ENCODE data around the gene POU6F2.

POU6F2 gene

DNA sequence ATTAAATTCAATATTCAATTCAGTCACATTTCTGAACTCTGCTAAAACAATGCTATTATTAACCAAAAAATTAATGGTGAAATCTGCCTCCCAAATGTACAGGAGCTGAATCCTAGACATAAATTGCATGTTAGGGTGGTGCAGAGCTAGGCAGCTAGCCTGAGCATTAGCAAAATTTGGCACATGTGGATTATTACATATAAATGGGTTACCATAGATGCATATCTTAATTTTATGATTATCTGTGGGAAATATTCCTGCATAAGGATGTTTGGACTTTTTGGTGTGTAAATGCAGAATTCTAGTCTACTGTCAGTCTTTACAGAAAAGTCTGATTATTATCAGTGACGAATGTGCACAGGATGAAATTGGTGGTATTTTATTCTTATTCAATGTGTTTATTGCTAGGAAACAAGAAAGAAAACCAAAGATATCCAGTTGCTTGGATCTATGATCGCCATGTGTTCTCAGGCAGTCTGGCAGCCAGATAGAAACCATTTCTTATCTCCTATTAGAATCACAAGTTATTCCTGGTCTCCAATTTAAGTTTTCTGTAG lies 150.7 kb downstream of the POU6F2 start:
- DNase-seq: no peak
- ATAC-seq: no peak

DNA sequence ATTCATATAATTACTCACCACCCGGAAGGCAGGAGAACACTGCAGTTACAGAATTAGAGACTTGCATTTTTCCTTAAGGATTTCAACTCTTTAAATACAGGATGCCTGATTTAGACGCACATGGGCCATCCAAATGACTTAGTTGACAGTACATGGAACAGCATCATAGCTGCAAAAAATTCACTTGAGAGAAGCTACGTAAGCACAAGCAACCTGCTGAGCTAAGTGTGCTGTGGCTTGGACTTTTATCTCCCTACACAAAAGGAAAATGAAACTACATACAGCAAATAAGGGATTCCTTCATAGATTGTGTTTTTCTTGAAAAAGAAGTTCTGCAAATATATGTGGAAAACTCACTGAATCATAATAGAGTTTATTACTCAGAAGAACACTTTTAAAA lies 152.6 kb downstream of the POU6F2 start:
- DNase-seq: no peak
- ATAC-seq: no peak

DNA sequence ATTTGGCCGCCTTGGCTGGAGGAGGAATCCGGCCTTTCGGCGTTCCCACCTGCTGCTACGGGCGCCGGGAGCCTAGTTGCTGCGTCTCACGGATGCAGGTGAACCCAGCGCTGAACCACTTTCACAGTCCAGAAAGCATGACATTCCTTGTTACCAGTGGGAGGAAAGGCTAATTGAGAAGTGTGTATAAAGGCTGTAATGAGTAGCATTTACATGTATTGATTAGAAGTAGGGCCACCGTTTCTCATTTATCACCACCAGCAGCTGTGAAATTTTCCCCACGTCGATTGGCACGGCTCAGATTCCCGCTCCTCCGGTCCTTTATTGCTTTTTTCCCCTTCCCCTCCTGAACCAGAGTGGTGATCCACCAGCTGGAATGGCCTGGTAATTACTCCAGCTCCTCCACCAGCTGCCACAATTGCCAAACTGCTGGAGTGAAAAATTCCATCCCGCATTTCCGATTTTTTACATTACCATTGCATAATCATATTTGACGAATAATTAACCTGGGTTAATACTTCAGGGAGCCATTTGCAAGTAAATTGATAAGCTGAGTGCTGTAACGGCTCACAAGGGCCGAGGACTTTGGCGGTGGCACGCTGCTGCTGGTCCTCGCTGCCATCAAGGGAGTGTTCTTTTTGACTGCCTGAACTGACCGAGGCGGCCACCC lies 153.3 kb downstream of the POU6F2 start:
- ATAC-seq (no peak), DNase-seq (no peak)

DNA sequence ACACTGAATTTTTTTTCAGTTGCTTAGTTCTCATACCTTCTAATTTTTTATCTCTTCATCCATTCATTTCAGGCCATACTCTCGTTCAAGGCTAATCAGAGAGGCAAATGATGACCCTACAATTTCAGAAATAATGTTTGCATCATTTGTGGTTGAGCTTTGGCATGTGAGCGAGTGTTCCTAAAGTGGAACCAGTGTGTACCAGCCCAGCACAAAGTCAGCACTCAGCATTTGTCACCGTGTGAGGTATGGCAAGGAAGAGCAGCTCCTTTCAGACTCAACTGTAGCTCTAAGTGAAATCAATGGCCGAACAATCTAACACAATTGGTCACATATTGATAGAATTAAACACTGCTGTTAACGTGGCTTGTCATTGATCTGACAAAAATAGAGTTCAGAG lies 154.6 kb downstream of the POU6F2 start:
- ATAC-seq (no peak), DNase-seq (no peak)

DNA sequence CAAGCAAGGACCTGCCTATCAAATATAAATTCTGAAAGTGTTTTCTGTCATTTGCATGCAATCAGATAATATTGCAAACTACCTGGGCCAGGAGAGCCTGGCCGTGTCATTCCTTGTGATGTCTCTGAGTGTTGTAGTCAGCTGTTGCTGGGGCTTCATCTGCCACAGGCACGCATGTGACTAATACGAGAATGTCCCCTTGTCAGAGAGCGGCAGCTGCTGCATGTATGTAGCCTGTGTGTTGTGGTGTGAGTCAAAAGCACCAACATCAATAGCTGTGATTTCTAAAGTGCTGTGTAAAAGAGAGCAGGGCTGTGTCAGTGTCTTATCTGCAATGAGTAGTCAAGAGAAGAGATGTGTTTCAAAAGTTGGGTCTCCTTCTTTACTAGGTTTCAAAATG lies 155.4 kb downstream of the POU6F2 start:
- no peak for ATAC-seq
- DNase-seq: no peak

DNA sequence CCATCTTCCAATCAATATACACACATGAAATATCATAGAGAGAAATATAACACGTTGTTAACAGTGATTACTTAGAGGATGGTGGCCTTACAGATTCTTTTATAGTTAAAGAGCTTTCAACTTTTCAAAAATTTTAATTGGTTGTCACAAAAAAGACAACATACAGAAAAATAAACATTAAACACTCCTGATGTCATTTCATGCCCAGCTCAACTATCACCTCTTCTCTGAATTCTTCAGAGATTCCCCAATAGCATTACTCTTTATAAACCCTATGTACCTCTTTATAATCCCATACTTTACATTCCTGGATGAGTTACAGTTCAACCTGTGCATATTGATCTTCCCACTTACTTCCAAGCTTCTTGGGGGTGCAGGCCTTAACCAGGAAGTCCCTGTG lies 159.8 kb downstream of the POU6F2 start:
- no peak for ATAC-seq
- DNase-seq: no peak

DNA sequence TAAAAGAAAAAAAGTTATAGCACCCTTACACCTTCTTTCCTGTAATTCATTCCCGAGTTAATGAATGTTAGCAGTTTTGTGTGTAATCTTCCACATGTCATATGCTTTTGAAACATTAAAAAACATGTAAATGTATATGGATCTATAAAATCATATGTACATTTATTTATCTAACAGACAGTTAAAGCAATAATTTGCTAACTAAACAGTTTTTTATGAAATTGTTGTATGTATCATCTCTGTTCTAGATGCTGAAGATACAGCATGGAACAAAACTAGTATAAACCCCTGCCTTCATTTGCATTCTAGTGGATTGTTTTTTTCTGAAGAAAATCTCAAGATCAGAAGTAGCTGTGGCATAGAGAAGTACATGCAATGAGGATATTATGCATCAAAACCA lies 165.0 kb downstream of the POU6F2 start:
- DNase-seq (no peak), ATAC-seq (no peak)

DNA sequence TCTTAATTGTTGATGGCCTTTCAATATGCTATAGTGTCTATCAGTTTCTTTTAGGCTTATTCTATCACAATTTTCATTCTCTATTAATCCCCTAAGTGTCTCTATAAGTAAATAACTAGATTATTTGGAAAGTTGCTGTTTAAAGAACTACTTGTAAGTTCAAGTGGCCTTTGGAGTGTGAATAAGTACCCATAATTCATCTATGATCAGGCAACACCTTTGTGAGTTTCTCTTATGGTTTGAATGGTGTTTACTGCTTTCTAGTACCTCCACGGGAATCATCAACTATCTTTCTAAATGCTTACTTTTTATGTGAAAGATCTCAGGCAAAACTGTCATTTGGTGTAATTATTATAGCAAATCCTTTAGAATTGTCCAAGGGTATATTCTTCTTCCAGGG lies 166.7 kb downstream of the POU6F2 start:
- ATAC-seq (no peak), DNase-seq (no peak)

DNA sequence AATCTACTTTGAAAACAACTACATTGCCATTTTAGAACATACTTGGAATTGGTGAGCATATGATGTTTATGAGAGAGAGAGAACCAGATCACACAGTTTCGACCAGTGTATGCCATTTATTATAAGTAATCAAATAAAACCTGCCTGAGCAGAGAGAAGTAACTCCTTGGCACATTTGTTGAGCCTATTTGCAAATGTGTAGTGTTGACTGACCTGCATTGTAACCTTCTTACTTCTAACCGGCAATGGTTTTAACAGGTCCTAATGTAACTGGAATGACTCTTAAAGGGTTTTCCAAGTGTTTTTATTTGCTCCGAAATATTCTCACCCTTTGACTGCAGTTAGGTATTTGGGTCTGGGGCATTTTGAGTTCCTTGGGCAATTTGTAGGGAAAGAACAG lies 167.6 kb downstream of the POU6F2 start:
- DNase-seq: no peak

DNA sequence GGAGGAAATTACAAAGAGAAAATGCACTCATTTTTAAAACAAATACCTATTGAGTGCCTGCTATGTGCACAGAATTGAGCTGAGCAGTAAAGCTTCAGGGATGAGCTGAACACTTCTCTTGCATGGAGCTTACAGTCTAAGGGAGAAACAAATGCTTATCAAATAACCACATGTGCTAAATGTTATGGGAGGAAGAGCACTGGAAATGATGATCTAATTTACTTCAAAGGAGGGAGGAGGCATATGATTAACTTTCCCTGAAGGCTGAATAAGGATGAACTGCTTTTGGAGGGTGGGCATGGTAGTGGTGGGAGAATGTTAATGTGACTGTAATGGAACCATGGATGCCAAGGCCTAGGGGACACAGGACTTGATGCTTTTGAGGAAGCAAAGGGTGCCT lies 168.2 kb downstream of the POU6F2 start:
- ATAC-seq (no peak), DNase-seq (no peak)

More for the DNA sequence above, 167.6 kb downstream of the POU6F2 start:
- no peak for ATAC-seq

DNA sequence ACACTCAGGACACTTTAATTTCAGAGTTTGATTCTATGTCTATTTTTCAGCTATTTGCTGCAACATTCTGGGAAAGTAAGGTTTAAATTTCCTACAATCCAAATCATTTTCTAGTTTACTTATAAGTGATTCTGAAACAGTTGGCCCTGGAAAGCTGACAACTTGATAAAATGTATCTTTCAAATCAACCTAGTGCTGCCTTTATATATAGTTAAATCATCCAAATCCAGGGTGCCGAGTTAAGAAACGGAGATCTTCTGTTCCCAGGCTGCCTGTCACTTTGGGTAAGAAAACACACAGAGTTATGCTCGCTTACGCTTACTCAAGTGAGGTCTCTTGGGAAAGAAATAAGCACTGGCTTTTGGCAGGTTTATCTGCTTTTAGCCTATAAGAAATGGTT lies 175.0 kb downstream of the POU6F2 start:
- DNase-seq: no peak
- ATAC-seq: no peak

DNA sequence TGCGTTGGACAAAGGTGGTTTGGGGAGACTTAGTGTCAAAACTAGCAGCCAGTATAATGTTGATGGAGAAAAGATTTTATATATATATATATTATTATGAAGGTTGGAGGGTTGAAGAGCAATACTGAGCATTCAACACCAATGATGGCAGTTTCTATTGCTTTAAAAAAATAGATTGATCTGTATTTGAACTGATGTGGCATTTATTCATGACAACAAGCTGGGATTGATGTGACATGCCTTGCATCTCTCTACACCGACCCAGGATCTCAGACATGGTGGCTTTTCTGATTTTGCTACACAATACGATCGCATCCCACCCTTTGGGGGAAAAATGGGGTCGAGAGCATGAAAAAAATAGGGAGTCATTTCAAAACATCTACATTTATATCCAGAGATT lies 175.4 kb downstream of the POU6F2 start:
- DNase-seq (no peak), ATAC-seq (no peak)

DNA sequence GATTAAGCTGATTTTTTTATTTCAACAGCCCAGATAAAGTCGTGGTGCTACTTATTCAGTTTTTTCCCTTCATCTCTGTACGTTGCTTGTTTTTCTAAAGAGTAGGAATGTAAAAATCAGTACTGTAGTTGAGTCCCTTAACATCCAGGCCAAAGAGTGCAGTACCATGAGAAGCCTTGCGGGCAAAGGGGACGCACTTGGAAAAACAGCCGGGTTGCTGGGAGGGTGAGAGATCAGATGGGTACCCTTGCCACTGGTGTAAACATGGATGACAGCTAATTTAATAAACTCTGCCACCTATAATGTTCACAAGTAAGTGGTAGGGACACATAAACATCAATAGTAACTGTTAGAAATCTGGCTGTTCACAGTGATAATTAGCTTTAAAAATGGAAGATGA lies 175.9 kb downstream of the POU6F2 start:
- ATAC-seq (no peak), DNase-seq (no peak)

DNA sequence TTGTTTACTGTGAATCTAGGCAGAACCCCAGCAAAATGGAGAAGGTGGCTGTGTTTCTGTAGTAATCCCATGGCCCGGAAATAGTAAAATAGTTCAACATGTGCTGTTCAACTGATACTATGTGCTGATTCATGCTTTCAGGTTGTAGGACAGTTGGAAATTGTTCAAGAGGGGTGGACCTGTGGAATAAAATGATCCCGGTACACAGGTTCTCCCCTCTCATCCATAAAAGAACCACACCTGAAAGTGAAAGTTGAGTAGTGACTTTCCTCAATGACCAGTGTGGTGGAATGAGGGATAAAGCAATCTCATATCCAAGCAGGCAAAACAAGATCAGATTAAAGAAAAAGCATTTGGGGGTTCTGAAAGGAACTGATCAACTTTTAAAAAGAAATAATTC lies 177.1 kb downstream of the POU6F2 start:
- DNase-seq: no peak
- ATAC-seq: no peak

DNA sequence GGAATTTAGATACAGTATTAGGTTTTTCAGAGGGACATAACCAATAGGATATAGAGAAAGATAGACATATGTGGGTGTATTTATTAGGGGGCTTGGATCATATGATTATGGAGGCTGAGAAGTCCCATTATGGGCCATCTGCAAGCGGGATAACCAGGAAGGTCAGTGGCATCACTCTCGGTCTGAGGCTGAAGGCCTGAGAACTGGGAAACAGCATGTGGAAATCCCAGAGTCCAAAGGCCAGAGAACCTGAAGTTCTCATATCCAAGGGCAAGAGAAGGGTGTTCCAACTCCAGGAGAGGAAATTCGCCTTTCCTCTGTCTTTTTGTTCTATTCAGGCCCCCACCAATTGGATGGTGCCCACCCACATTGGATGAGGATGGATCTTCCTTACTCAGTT lies 180.7 kb downstream of the POU6F2 start:
- DNase-seq: no peak
- ATAC-seq: no peak

DNA sequence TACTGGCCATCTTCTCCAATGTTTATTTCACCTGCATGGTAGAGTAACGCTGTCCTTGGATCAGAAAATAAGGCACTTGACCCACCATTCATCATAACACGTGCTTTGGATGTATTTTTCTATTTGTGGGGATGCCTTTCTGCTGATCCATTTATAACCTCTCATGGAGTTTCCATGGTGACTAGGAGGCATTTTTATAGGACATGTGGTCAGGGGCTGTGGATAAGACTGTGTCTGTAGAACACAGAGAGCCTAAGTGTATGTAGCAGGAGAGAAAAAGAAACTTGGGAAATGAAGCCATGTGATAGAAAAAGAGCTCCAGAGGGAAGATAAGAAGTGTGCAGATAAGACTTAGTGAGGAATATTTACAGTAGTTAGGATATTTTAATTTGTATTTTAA lies 184.2 kb downstream of the POU6F2 start:
- ATAC-seq (no peak), DNase-seq (no peak)

DNA sequence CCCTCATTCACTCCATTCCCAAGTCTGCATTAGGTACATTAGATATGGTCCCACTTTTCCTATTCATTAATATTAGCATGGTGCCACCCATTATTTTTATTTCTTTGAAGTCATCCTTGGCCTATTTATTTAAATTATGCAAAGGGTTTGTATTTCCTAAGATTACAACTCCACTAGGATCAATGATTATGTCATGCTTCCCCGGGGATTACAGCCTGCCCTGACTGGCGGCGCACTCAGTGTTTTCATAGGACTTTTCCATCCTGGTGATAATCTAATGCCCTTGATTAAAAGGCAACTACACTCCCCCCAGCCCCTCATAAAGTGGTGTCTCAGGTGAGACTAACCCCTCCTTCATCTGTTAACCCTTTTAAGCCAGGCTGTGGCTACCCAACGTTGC lies 187.2 kb downstream of the POU6F2 start:
- DNase-seq: no peak
- ATAC-seq: no peak

DNA sequence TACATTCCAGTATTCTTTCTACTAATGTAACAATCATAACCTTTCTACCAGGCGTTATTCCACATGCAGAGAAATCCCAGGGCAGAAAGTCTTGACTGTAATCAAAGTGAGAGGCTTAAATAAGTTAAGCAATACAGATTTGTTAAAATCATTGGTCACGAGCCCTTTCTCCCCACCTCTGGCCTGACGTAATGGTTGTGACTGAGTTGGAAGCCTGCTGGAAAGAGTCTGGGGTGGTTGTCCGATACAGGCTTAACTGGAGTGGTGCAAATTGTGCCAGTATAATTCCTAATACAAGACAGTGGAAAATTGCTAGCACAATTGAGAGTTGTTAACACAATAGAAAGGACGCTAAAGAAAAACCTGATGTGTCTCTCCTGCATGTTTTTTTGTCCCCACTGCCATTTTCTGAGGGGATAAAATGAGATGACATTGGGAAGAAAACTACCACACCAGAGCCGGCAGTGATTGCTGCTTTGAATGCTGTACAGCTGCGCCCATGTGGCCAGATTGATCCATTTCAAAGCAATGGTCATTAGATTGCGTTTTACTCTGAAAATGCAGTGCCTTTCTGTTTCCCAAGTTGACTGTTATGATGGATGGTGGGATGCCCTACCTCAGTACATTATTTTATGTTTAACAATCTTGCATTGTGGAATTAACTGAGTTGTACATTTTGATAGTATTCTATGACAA lies 190.8 kb downstream of the POU6F2 start:
- ATAC-seq (no peak), DNase-seq (no peak)

DNA sequence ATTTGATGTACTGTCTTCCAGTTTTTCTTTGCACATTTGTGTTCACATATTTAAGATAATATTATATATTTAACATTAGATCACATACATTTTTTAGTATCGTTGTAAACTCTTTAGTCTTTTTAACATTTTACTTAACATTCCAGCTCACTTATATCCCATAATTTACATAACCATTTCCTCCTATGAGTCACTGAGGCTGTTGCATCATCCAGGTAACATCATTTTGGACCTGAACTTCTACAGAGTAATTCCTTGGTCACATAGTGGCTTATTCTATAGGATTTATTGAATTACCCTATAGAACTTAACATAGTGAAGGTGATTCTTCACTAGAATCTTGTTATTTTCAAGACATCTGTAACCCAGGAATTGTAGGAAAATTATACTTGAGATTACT lies 194.4 kb downstream of the POU6F2 start:
- no peak for DNase-seq
- ATAC-seq: no peak

DNA sequence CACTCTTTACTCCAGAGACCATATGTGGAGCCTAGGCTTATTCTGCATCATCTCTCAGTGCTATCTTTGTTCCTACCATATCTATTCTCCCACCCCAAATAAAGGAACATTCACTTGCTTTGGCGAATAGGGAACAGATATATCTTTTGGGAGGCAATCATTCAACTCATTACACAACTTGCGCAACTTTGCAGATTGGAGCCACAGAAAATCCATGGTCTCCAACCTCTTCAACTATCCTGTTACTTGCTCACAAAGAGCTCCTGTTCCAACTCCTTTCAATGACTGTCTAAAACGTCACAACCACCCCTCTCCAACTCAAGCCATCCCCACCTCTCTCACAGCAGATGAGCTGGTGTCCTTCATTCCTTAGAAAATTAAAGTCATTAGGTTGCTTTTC lies 203.7 kb downstream of the POU6F2 start:
- no peak for ATAC-seq
- no peak for DNase-seq

DNA sequence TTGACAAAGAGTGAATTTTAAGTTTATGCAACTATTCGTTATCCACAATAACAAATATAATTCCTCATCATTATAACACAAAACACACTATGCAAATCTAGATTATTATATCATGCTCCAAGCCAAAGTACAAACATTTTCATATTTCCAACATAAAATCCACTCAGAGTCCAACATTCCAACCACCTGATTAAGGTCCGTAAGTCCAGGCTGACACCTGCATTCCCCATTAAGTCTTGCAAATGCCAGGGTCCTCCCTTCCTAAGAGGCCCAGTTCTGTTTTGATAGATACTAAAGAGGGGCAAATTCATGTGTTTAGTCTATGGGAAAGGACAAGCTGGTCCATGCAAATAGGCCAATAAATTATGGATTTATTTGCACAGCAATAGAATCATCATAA lies 206.1 kb downstream of the POU6F2 start:
- no peak for DNase-seq
- ATAC-seq: no peak

DNA sequence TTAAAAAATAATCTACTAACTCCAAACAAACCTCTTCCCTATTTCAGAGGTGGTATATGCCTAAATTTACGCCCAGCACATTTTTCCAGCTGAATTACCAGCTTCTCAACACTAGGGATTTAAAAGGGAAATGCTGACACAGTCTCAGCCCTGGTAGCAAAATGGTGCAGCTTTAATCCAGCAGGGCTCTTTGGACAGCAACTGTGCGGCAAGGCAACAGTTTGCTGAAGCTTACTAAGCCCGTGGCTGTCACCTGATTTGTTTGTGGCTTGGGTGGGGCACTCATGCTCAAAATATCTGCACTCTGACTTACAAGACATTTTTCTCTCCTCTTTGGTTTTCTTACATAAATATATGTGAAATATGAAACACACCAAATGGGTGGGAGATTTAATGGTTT lies 206.7 kb downstream of the POU6F2 start:
- DNase-seq (no peak), ATAC-seq (no peak)

DNA sequence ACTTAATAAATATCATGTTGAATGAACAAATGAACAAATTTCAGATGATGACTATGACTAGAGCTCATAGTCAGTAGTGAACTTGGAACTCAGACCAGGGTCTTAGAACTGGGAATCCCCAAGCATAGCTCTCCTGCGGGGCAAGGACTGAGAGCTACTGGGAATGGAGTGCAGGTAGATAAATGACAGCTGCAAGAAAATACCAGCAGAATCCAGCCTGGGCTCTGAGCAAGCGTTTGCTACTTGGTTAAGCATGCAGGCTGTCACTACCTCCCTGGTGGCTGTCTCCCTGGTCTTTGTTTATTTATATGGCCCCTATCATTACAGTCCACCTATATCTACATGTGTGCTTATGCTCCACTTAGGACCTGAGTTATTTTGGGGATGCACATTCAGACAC lies 208.4 kb downstream of the POU6F2 start:
- ATAC-seq (no peak), DNase-seq (no peak)

DNA sequence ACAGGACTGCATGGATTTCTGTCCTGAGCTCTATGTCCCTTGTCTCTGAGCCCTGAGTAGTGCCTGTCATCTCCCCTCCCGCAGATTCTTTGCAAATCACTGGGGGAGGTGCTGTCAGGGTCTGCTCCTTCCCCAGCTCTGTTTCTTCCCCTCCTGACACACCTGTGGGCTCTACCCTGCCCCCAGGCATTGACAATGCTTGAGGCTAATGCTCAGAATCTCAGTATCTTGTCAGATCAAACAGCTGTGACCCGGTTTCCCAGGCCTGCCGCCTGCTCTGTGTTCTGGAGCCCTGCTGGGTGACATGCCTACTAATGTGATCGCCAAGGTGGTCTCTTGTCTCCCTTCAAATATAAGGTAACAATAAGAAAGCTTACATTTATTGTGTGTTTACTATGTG lies 209.0 kb downstream of the POU6F2 start:
- DNase-seq (no peak), ATAC-seq (no peak)

Measured in stimulated activated naive CD8-positive, alpha-beta T cell treated with anti-CD3 and anti-CD28 coated beads, Interleukin-15, Interleukin-2, amounts not matched to agents 100 U/mL and 50 U/mL, for 24 hours (primary cell).